ENCODE results near the gene PTGIS. TPM values are rescaled to one million over a fixed set of nuclear protein-coding genes. Genes with fewer than 3 reads are reported as not detected.
"Not testable (repeated sequence)": the region's sequence is repeated elsewhere in the genome, so short reads cannot be mapped to it uniquely, and the experiment has no call there.

Gene PTGIS
- 10 to 100 TPM in 1 of 2 donors, 1 to 10 TPM in 1; 4.5 to 13.0 TPM for total RNA-seq
- long read RNA-seq, partial matches to known transcripts: 0 of 1 reads
- long read RNA-seq, other reads (novel, unspliced or antisense): 1 of 1 reads

GRCh38 chr20:49567421-49568277, at the start of gene PTGIS:
TSS of gene PTGIS (minus strand) at chr20:49568137. CDS start at chr20:49568116, 21 bp downstream.
- DNase-seq (no peak), ATAC-seq (no peak)
- intact Hi-C loops (cut with DNase I, micrococcal nuclease): no loop called here

GRCh38 chr20:49617394-49617793, 49.5 kb upstream of the PTGIS start:
- intact Hi-C loops (cut with DNase I, micrococcal nuclease): loop anchor here in 1 of 2 donors (10.0 kb wide), 1 partner anchor 237 kb away; no protein-coding TSS in a partner anchor
- not testable (repeated sequence) for DNase-seq, ATAC-seq

GRCh38 chr20:49616154-49617007, 48.4 kb upstream of the PTGIS start:
- ATAC-seq: peak; percentile 14
- intact Hi-C loops (cut with DNase I, micrococcal nuclease): loop anchor here in 1 of 2 donors (10.0 kb wide), 1 partner anchor 238 kb away; no protein-coding TSS in a partner anchor
- DNase-seq: no peak

DNA sequence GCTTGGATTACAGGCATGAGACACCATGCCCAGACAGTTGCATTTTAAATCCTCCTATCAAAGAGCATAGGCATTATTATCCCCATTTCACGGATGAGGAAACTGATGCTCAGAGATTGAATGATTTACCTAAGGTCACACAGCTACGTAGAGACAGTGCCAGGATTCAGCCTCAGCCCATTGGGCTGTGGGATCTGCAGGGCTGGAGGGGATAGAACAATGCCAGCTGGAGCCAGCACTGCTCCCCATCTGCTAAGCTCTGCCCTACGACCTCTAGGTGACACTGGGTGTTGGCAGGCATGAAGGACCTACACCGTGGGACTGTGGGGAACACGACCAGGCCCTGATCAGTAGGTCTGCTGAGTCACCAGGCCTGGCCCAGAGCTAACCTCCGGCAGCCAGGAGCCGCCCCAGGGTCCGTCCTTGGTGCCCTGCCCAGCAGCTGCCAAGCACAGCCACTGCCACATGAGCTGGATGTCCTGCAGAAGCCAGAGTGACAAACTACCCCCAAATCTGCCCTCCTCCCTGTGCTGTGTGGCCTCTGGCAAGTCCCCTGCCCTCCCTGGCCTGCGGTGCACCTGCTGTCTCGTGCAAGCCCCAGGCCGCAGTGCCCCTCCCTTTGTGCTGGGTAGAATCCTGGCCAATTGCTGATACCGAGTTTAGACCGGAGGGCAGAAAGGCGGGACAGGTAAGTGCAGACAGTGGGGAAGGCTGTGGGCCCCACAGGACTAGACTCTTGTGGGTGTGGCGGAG, 47.6 kb upstream of the PTGIS start:
- intact Hi-C loops (cut with DNase I, micrococcal nuclease): loop anchor here in 1 of 2 donors (10.0 kb wide), 1 partner anchor 239 kb away; no protein-coding TSS in a partner anchor
- DNase-seq (peak; percentile 58 to 74), ATAC-seq (peak; percentile 82)

GRCh38 chr20:49615051-49615400, 47.1 kb upstream of the PTGIS start:
- DNase-seq, ATAC-seq: not testable (repeated sequence)
- intact Hi-C loops (cut with DNase I, micrococcal nuclease): loop anchor here in 1 of 2 donors (10.0 kb wide), 1 partner anchor 240 kb away; no protein-coding TSS in a partner anchor

- ATAC-seq (no peak), DNase-seq (no peak)
- intact Hi-C loops (cut with DNase I, micrococcal nuclease): loop anchor here (5.0 to 10.0 kb wide), 2 partner anchors 233 to 240 kb away; no protein-coding TSS in a partner anchor
These were observed 46.6 kb upstream of the PTGIS start for GRCh38 chr20:49614338-49615050.

DNA sequence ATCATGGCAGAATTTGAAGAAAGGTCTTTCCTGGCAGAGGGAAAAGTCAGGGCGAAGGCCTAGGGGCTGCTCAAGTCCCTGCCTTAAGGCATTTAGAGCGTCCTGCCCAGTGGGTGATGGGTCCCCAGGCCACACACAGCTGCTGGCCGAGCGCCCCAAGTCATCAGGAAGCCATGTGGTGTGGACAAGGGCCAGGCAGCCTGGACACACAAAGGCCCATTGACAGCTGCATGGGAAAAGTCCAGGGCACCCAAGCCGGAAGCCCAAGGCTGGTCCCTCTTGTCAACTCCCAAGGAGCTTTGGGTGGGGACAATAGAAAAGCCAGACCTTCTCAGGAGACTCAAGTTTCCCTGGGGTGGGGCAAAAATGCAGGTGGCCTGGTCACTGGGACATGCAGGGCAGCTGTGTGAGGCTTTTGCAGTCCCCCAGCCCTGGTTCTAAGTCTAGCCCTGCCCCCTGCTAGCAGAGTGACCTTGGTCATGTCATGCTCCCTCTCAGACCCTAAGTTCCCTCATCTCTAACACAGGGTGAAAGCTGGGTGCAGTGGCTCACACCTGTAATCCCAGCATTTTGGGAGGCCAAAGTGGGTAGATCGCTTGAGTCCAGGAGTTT, 44.3 kb upstream of the PTGIS start:
- DNase-seq (peak in 1 of 2 donors; percentile 67), ATAC-seq (no peak)
- intact Hi-C loops (cut with DNase I, micrococcal nuclease): loop anchor here (5.0 to 10.0 kb wide), 2 partner anchors 235 to 243 kb away; no protein-coding TSS in a partner anchor

DNA sequence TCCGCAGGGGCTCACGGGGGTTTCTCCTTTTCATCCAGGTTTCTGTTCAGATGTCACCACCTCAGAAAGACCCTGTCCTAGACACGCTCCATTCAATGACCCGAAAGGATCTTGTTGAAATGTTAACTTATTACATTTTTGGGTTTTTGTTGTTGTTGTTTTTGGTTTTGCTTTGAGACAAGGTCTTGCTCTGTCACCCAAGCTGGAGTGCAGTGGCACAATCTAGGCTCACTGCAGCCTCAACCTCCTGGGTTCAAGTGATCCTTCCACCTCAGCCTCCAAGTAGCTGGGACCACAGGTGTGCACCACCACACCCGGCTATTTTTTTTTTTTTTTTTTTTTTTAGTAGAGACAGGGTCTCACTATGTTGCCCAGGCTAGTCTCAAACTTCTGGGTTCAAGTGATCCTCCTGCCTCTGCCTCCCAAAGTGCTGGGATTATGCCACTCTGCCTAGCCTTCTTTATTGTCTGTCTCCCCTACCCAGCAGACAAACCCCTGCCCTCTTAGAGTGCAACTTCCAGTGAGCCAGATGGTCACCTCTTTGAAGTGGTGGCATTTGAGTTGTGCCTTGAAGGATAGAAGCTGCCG, 43.7 kb upstream of the PTGIS start:
- not testable (repeated sequence) for DNase-seq, ATAC-seq
- intact Hi-C loops (cut with DNase I, micrococcal nuclease): loop anchor here (5.0 to 10.0 kb wide), 2 partner anchors 236 to 243 kb away; no protein-coding TSS in a partner anchor

GRCh38 chr20:49610691-49611538, 43.0 kb upstream of the PTGIS start:
- peak; percentile 76 for ATAC-seq

GRCh38 chr20:49608752-49609670, 41.1 kb upstream of the PTGIS start:
- ATAC-seq (peak; percentile 72), DNase-seq (peak; percentile 62 to 72)
- intact Hi-C loops (cut with DNase I, micrococcal nuclease): loop anchor here (5.0 to 10.0 kb wide), 2 partner anchors 64 to 67 kb away; no protein-coding TSS in a partner anchor

More at GRCh38 chr20:49610691-49611538, 43.0 kb upstream of the PTGIS start:
- peak; percentile 79 to 83 for DNase-seq
- intact Hi-C loops (cut with DNase I, micrococcal nuclease): loop anchor here (5.0 to 10.0 kb wide), 2 partner anchors 236 to 244 kb away; no protein-coding TSS in a partner anchor

GRCh38 chr20:49607568-49607967, 39.6 kb upstream of the PTGIS start:
- DNase-seq: no peak
- no peak for ATAC-seq
- intact Hi-C loops (cut with DNase I, micrococcal nuclease): loop anchor here (5.0 to 10.0 kb wide), 2 partner anchors 63 to 65 kb away; no protein-coding TSS in a partner anchor

GRCh38 chr20:49603209-49603627, 35.3 kb upstream of the PTGIS start:
- intact Hi-C loops (cut with DNase I, micrococcal nuclease): loop anchor here in 1 of 2 donors (10.0 kb wide), 1 partner anchor 58 kb away; no protein-coding TSS in a partner anchor
- DNase-seq (no peak), ATAC-seq (peak; percentile 26)

- DNase-seq (no peak), ATAC-seq (no peak)
- intact Hi-C loops (cut with DNase I, micrococcal nuclease): loop anchor here in 1 of 2 donors (10.0 kb wide), 1 partner anchor 58 kb away; no protein-coding TSS in a partner anchor
These were observed 34.6 kb upstream of the PTGIS start for GRCh38 chr20:49602345-49603208.
